Lower lobe of right lung (tissue), 2 donors: ENCODE measurements around the gene KRTAP12-3. TPM values are rescaled to one million over a fixed set of nuclear protein-coding genes. Genes with fewer than 3 reads are reported as not detected.

ENCODE experiments used
- ATAC-seq, 2 donors: fragments of 200-7000 bp; cut with Tn5 transposase; one replicate each; pipeline ENCODE4 v1.9.1; 2020 to 2022; ENCODE audit warnings: mild to moderate bottlenecking in 2 of 2, moderate library complexity in 2 of 2
- DNase-seq: peaks from one replicate; pipeline ENCODE4 v3.0.0-alpha.2; 2020
- H3K27ac ChIP-seq: fragments of 200-600 bp; one replicate; pipeline ENCODE4 v1.8.0; 2022
- H3K27me3 ChIP-seq: fragments of 200-600 bp; one replicate; pipeline ENCODE4 v1.8.0; 2022; ENCODE audit warnings: low read depth
- H3K36me3 ChIP-seq: fragments of 200-600 bp; one replicate; pipeline ENCODE4 v1.8.0; 2022; ENCODE audit warnings: mild to moderate bottlenecking
- H3K4me1 ChIP-seq: fragments of 200-600 bp; one replicate; pipeline ENCODE4 v1.8.0; 2022
- H3K4me3 ChIP-seq: fragments of 200-600 bp; one replicate; pipeline ENCODE4 v1.8.0; 2022; ENCODE audit warnings: mild to moderate bottlenecking
- H3K9me3 ChIP-seq: fragments of 200-600 bp; one replicate; pipeline ENCODE4 v1.8.0; 2022
- intact Hi-C: fragments of 100-400 bp; cut with DNase I; formaldehyde crosslinking; loops from one replicate; pipeline ENCODE4 v1.11.0; 2022
- total RNA-seq: library from RNA; stranded (reverse); fragmentation: NEBNext Ultra II Directional; extraction: Animal tissue kit (Norgen Biotek cat#: 25700); gene quantifications from one replicate; pipeline ENCODE4 v1.2.1, GENCODE V29; 2021
- TF ChIP-seq, protein P1 (sequence below): fragments of 200-600 bp; IDR thresholded peaks from one replicate; pipeline ENCODE4 v1.8.0; 2022; ENCODE audit warnings: antibody characterized with exemption, mild to moderate bottlenecking
- donor health status: DM: no; HTN: yes; CAD: no; lungs with severe emphysema.

Gene KRTAP12-3
- total RNA-seq, 1 donor from 2014 or later = not detected

DNA sequence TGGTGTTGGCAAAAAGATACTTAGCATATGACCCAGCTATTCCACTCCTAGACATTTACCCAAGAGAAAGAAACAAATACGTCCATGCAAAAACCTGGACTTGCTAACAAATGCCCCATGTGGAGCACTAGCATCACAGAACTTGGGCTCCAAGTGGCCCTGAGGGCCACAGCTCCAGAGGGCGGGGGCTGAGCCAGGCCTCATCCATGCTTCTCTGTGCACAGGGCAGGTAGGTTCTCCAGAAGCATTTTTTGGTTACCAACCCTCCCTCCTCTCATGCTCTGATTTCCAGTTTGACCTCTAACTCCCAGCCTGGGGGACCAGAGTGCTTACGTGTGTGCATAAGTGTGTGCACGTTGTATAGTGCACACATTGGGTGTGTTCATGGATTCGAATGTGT is 7.0 kb downstream of the KRTAP12-3 start:
- ATAC-seq (no peak), DNase-seq (no peak)
- Histone ChIP-seq H3K36me3 (no peaks in the 10 kb centered on the region), H3K4me3 (no peak overlapping the region), H3K9me3 (no peaks in the 10 kb centered on the region), H3K27ac (no peak overlapping the region), H3K4me1 (no peaks in the 10 kb centered on the region), H3K27me3 (no peaks in the 10 kb centered on the region)
- intact Hi-C loops = no loop called here
- TF ChIP-seq, protein P1, sequence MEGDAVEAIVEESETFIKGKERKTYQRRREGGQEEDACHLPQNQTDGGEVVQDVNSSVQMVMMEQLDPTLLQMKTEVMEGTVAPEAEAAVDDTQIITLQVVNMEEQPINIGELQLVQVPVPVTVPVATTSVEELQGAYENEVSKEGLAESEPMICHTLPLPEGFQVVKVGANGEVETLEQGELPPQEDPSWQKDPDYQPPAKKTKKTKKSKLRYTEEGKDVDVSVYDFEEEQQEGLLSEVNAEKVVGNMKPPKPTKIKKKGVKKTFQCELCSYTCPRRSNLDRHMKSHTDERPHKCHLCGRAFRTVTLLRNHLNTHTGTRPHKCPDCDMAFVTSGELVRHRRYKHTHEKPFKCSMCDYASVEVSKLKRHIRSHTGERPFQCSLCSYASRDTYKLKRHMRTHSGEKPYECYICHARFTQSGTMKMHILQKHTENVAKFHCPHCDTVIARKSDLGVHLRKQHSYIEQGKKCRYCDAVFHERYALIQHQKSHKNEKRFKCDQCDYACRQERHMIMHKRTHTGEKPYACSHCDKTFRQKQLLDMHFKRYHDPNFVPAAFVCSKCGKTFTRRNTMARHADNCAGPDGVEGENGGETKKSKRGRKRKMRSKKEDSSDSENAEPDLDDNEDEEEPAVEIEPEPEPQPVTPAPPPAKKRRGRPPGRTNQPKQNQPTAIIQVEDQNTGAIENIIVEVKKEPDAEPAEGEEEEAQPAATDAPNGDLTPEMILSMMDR = no peak

DNA sequence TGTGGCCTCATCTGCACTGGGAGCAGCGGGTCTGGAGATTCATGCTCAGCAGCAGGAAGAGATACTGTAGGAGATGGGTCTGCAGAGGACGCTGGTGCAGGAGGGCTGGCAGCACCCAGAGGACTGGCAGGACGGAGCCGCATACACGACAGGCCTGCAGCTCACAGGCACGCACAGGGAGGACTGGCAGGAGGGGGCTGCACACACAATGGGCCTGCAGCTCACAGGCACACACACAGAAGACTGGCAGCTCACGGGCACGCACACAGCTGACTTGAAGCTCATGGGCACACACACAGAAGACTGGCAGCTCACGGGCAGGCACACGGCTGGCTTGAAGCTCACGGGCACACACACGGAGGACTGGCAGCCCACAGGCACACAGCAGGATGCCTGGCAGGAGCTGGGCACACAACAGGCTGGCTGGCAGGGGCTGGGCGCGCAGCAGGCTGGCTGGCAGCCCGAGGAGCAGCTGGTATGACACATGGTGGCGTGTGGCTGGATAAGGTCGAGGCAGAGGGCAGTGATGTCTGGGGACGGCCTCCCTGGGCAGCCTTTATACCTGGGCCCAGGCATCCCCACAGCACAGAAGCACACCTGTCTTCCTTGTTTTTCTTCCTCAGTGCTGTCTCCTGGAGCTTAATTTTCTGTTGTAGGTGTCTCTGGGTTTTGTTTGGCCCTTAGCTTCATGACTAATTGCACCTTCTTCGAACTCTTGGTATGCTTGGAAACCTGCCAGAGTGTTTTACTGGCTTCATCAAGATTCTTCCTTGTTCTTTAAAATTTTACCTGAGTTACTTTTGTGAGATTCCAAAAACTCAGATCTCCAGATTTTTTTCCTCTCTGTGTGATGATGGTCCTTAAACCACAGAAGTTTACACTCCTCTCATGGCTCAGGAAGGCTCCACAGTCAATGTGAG is 8.9 kb downstream of the KRTAP12-3 start, which contains the start of gene KRTAP12-2:
Gene KRTAP12-2, minus strand, starts transcription at position 527 of the 920 bp plus-strand sequence. Its CDS starts 41 bp downstream, at position 486.
- Histone ChIP-seq H3K4me1 (no peaks in the 10 kb centered on the region), H3K27ac (no peak within 1 kb of the TSS), H3K4me3 (no peak within 1 kb of the TSS), H3K36me3 (no peaks in the 10 kb centered on the region), H3K9me3 (no peaks in the 10 kb centered on the region), H3K27me3 (no peaks in the 10 kb centered on the region)
- intact Hi-C loops = no loop called here
- no peak for ATAC-seq
- TF ChIP-seq, protein P1 = no peak
- DNase-seq = no peak

DNA sequence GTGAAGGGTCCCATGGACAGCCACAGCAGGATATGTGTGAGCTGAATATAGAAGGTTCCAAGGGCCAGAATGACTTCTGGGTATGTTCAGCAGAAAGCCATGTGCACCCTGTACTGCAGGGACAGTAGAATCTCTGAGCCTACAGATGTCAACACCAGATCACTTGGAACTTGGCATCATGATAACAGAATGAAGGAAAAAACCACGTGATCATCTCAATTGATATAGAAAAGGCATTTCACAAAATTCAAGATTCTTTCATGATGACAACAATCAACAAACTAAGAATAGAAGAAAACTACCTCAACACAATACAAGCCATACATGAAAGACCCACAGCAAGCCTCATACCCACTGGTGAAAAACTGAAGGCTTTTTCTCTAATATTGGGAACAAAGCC is 9.9 kb downstream of the KRTAP12-3 start:
- H3K27ac ChIP-seq = no peak overlapping the region
- H3K9me3 ChIP-seq = peaks cover 5% of the 10 kb centered on the region
- no peaks in the 10 kb centered on the region for H3K4me1 ChIP-seq
- DNase-seq = no peak
- H3K27me3 ChIP-seq = no peaks in the 10 kb centered on the region
- no peak for ATAC-seq
- no peaks in the 10 kb centered on the region for H3K36me3 ChIP-seq
- intact Hi-C loops = no loop called here
- H3K4me3 ChIP-seq = no peak overlapping the region
- TF ChIP-seq, protein P1 = no peak

DNA sequence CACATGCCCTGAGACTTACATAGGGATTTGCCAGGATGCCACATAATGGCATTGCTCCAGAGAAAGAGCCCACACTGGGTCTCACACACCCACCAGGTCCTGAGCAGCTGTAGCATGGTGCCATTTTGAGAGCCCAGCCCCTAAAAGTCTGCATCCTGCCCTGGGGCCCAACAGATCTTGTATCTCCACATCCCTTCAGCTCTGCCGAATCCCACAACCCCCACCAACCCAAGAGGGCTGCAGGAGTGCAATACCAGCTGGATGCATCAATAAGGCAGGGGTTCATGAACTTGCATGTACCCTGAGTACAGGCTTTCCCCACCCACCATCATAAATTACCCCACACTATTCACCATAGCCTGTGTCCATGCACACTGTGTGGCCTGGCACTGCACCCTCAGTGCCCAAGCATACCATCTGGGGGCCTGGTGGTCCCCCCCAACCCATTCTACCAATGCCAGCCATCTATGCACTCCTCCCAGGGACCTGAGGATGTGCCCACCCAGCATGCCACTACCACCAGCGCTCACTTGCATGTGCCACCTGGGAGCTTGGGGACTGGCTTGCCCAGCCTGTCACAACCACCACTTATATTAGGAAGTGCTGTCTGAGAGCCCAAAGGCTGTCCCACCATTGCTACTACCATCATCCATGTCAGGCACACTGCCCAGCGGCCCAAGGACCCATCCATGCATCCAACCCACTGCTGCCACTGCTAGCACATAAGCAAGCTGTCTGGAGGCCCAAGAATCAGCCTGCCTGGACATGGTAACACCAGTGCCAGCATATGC is 13.1 kb downstream of the KRTAP12-3 start:
- no peaks in the 10 kb centered on the region for H3K27me3 ChIP-seq
- H3K4me1 ChIP-seq = no peaks in the 10 kb centered on the region
- no peaks in the 10 kb centered on the region for H3K36me3 ChIP-seq
- no peak overlapping the region for H3K27ac ChIP-seq
- peaks cover 14% of the 10 kb centered on the region for H3K9me3 ChIP-seq
- no peak for DNase-seq
- ATAC-seq = no peak
- TF ChIP-seq, protein P1 = no peak
- H3K4me3 ChIP-seq = no peak overlapping the region
- intact Hi-C loops = no loop called here

DNA sequence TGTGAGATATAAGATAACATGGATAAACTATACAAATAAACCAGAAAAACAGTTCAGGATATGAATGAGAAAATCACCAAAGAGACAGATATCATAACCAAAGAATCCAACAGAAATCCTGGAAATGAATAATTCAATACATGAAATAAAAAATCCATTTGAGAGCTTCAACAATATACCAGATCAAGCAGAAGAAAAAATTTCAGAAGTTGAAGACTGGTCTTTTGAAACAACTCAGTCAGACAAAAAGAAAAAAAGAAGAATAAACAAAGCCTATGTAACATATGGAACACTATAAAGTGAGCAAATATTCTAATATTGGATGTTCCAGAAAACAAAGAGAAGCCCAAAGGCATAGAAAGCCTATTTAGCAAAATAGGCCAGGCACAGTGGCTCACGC is 14.2 kb downstream of the KRTAP12-3 start:
- no peaks in the 10 kb centered on the region for H3K4me1 ChIP-seq
- TF ChIP-seq, protein P1 = no peak
- peaks cover 14% of the 10 kb centered on the region for H3K9me3 ChIP-seq
- DNase-seq (no peak), ATAC-seq (no peak)
- no peaks in the 10 kb centered on the region for H3K27me3 ChIP-seq
- H3K36me3 ChIP-seq = no peaks in the 10 kb centered on the region
- H3K4me3 ChIP-seq = no peak overlapping the region
- no peak overlapping the region for H3K27ac ChIP-seq
- intact Hi-C loops = no loop called here
